ENCODE measurements around the gene SEL1L3.

The SEL1L3 gene

GRCh38 chr4:25816591-25817058 is 46.2 kb downstream of the SEL1L3 start:
- DNase-seq (ENCODE audit: low read depth), result no peak

- no peak for DNase-seq (ENCODE audit: low read depth)
Measured at GRCh38 chr4:25815586-25815985, 47.2 kb downstream of the SEL1L3 start.

- DNase-seq (ENCODE audit: low read depth), result no peak
Measured at GRCh38 chr4:25814301-25815136, 48.3 kb downstream of the SEL1L3 start.

GRCh38 chr4:25813448-25814106 is 49.2 kb downstream of the SEL1L3 start:
- peak; percentile 31 for DNase-seq (ENCODE audit: low read depth)

- DNase-seq (ENCODE audit: low read depth), result no peak
Measured at GRCh38 chr4:25811841-25812240, 50.9 kb downstream of the SEL1L3 start.

- no peak for DNase-seq (ENCODE audit: low read depth)
Measured at GRCh38 chr4:25811374-25811690, 51.5 kb downstream of the SEL1L3 start.

- no peak for DNase-seq (ENCODE audit: low read depth)
Measured at GRCh38 chr4:25810461-25811373, 52.1 kb downstream of the SEL1L3 start.

GRCh38 chr4:25809996-25810395 is 52.8 kb downstream of the SEL1L3 start:
- no peak for DNase-seq (ENCODE audit: low read depth)

GRCh38 chr4:25807102-25807728 is 55.6 kb downstream of the SEL1L3 start:
- no peak for DNase-seq (ENCODE audit: low read depth)

GRCh38 chr4:25805255-25805860 is 57.4 kb downstream of the SEL1L3 start:
- DNase-seq (ENCODE audit: low read depth), result no peak

GRCh38 chr4:25803720-25804225 is 59.0 kb downstream of the SEL1L3 start:
- no peak for DNase-seq (ENCODE audit: low read depth)

GRCh38 chr4:25801594-25801993 is 61.2 kb downstream of the SEL1L3 start:
- no peak for DNase-seq (ENCODE audit: low read depth)

- no peak for DNase-seq (ENCODE audit: low read depth)
Measured at GRCh38 chr4:25800245-25800644, 62.5 kb downstream of the SEL1L3 start.

GRCh38 chr4:25799522-25799921 is 63.3 kb downstream of the SEL1L3 start:
- no peak for DNase-seq (ENCODE audit: low read depth)

- DNase-seq (ENCODE audit: low read depth), result no peak
Measured at GRCh38 chr4:25797136-25797535, 65.7 kb downstream of the SEL1L3 start.

GRCh38 chr4:25795566-25796454 is 67.0 kb downstream of the SEL1L3 start:
- peak; percentile 64 for DNase-seq (ENCODE audit: low read depth)

- DNase-seq (ENCODE audit: low read depth), result no peak
Measured at GRCh38 chr4:25795091-25795490, 67.7 kb downstream of the SEL1L3 start.

GRCh38 chr4:25792876-25793275 is 69.9 kb downstream of the SEL1L3 start:
- DNase-seq (ENCODE audit: low read depth), result no peak

- no peak for DNase-seq (ENCODE audit: low read depth)
Measured at GRCh38 chr4:25792200-25792791, 70.5 kb downstream of the SEL1L3 start.

GRCh38 chr4:25790024-25790423 is 72.8 kb downstream of the SEL1L3 start:
- no peak for DNase-seq (ENCODE audit: low read depth)
